Kidney epithelial cell (primary cell): ENCODE results near the gene DGKB. TPM values are rescaled to one million over a fixed set of nuclear protein-coding genes. Genes with fewer than 3 reads are reported as not detected.

Source experiments
- DNase-seq: peaks from one replicate; pipeline ENCODE4 v3.0.0-alpha.2; 2010; ENCODE audit warnings: low read depth
- H3K27me3 ChIP-seq: 2 replicates; pipeline ENCODE4 v1.6.0; 2011; ENCODE audit warnings: low read length; ENCODE audit not compliant: control insufficient read depth, insufficient read depth
- H3K36me3 ChIP-seq: 2 replicates; pipeline ENCODE4 v1.5.1; 2011; ENCODE audit warnings: low read length; ENCODE audit not compliant: control insufficient read depth, insufficient read depth
- H3K4me3 ChIP-seq: 2 replicates; pipeline ENCODE4 v1.5.1; 2011; ENCODE audit warnings: low read depth, mild to moderate bottlenecking, control low read depth, low read length
- CTCF ChIP-seq: IDR thresholded peaks from 2 replicates; pipeline ENCODE4 v1.5.1; 2011; ENCODE audit warnings: mild to moderate bottlenecking, moderate library complexity, low read length, control low read depth, inconsistent platforms; ENCODE audit not compliant: insufficient read depth, poor library complexity, severe bottlenecking
- total RNA-seq: library from RNA; depleted of rRNA; stranded (reverse); fragments of >200 nt; gene quantifications from 2 replicates; pipeline ENCODE4 v1.2.3, GENCODE V29; 2015

Gene DGKB
- total RNA-seq, 1 donor from 2014 or later, result not detected

GRCh38 chr7:14197280-14197679 lies 705.3 kb downstream of the DGKB start:
- H3K4me3 ChIP-seq, result no peak overlapping the region
- no peaks in the 10 kb centered on the region for H3K36me3 ChIP-seq
- no peak for DNase-seq
- no peak for TF ChIP-seq CTCF
- no peaks in the 10 kb centered on the region for H3K27me3 ChIP-seq

GRCh38 chr7:14196555-14196954 lies 706.0 kb downstream of the DGKB start:
- H3K4me3 ChIP-seq, result no peak overlapping the region
- no peak for TF ChIP-seq CTCF
- no peak for DNase-seq
- H3K36me3 ChIP-seq, result no peaks in the 10 kb centered on the region
- no peaks in the 10 kb centered on the region for H3K27me3 ChIP-seq

- no peak for TF ChIP-seq CTCF
- Histone ChIP-seq H3K4me3 (no peak overlapping the region), H3K36me3 (no peaks in the 10 kb centered on the region), H3K27me3 (no peaks in the 10 kb centered on the region)
- no peak for DNase-seq
Measured at GRCh38 chr7:14195871-14196270, 706.7 kb downstream of the DGKB start.

- Histone ChIP-seq H3K36me3 (no peaks in the 10 kb centered on the region), H3K4me3 (no peak overlapping the region), H3K27me3 (no peaks in the 10 kb centered on the region)
- DNase-seq, result no peak
- TF ChIP-seq CTCF, result no peak
Measured at GRCh38 chr7:14195079-14195478, 707.5 kb downstream of the DGKB start.

- no peaks in the 10 kb centered on the region for H3K36me3 ChIP-seq
- no peak for DNase-seq
- TF ChIP-seq CTCF, result no peak
Measured at GRCh38 chr7:14191686-14192098, 710.9 kb downstream of the DGKB start.

GRCh38 chr7:14184292-14184864 lies 718.2 kb downstream of the DGKB start:
- no peak for TF ChIP-seq CTCF
- Histone ChIP-seq H3K27me3 (no peaks in the 10 kb centered on the region), H3K4me3 (no peak overlapping the region), H3K36me3 (no peaks in the 10 kb centered on the region)
- no peak for DNase-seq

More at GRCh38 chr7:14191686-14192098, 710.9 kb downstream of the DGKB start:
- no peaks in the 10 kb centered on the region for H3K27me3 ChIP-seq
- no peak overlapping the region for H3K4me3 ChIP-seq
